GM19193 (cell line): ENCODE results near the gene BTF3L4.

Experiments used
- POLR2A ChIP-seq: IDR thresholded peaks from 4 replicates; pipeline ENCODE4 v1.6.1; 2011; ENCODE audit not compliant: insufficient read depth, insufficient read length; ENCODE audit errors: extremely low read depth

BTF3L4 gene

GRCh38 chr1:52111492-52111891, 55.4 kb downstream of the BTF3L4 start:
- TF ChIP-seq POLR2A, result no peak

DNA sequence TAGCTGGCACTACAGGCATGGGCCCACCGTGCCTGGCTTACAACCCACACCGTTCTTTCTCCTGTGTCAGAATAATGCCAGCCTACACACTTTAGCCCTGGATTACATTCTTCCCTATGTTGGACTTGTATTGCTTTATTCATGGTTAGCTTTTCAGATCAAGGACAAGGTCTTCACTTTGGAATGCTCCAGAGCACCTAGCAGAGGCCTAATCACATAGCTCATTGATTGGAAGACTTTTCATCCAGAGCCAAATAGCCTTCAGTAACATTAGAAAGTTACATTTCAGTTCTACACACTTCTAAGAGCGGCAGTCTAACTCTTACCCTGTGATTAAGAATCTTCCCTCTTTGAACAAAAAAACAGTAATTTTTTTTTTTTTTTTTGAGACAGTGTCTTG, 56.4 kb downstream of the BTF3L4 start:
- no peak for TF ChIP-seq POLR2A

GRCh38 chr1:52119301-52120079, 63.4 kb downstream of the BTF3L4 start:
- TF ChIP-seq POLR2A, result no peak

GRCh38 chr1:52122384-52122783, 66.3 kb downstream of the BTF3L4 start:
- no peak for TF ChIP-seq POLR2A

DNA sequence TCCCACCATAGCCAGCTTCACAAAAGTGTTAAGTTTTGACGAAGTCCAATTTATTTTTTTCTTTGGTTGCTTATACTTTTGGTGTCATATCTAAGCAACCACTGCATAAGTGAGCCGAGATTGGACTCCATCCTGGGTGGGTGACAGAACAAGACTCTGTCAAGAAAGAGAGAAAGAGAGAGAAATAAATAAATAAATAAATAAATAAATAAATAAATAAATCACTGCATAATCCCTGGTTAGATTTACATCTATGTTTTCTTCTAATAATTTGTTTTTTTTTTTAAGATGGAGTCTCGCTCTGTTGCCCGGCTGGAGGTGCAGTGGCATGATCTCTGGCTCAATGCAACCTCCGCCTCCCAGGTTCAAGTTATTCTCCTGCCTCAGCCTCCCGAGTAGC, 67.5 kb downstream of the BTF3L4 start:
- no peak for TF ChIP-seq POLR2A

- no peak for TF ChIP-seq POLR2A
These were observed 69.8 kb downstream of the BTF3L4 start for GRCh38 chr1:52125736-52126359.

- TF ChIP-seq POLR2A, result no peak
These were observed 71.4 kb downstream of the BTF3L4 start for GRCh38 chr1:52127181-52128180.

DNA sequence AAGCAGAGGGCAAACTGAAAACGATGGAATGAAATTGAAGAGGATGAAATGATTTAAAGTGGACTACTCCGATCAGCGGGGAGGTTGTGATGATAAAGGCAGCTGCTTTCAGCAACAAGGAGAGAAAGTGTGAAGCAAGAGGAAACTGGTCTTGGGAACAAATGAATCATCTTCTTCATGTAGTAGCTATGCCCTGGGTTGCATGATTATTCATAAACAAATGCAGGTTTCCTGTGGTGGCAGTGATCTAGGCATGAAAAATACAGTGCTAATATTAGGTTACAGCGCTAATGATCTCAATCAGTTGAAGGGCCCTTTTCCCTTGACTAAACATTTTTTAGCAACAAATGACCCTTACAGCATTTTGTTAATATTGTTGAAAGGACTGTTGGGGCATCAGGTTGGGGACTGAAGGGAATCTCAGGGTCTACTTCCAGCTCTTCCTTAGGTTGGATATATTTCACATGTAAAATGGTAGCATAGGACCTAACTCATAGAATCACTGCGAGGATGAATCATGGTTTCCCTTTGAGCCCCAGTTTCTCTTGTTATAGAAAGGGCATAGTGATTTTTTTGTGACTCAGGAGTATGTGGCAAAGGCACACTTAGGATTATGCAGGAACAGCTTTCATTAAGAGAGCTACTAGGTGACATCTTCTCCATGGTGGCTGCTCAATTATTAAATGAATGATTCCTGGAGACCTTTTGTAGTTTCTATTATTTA, 83.9 kb downstream of the BTF3L4 start:
- TF ChIP-seq POLR2A, result no peak
